ENCODE data around the gene STK36.

Gene STK36

DNA sequence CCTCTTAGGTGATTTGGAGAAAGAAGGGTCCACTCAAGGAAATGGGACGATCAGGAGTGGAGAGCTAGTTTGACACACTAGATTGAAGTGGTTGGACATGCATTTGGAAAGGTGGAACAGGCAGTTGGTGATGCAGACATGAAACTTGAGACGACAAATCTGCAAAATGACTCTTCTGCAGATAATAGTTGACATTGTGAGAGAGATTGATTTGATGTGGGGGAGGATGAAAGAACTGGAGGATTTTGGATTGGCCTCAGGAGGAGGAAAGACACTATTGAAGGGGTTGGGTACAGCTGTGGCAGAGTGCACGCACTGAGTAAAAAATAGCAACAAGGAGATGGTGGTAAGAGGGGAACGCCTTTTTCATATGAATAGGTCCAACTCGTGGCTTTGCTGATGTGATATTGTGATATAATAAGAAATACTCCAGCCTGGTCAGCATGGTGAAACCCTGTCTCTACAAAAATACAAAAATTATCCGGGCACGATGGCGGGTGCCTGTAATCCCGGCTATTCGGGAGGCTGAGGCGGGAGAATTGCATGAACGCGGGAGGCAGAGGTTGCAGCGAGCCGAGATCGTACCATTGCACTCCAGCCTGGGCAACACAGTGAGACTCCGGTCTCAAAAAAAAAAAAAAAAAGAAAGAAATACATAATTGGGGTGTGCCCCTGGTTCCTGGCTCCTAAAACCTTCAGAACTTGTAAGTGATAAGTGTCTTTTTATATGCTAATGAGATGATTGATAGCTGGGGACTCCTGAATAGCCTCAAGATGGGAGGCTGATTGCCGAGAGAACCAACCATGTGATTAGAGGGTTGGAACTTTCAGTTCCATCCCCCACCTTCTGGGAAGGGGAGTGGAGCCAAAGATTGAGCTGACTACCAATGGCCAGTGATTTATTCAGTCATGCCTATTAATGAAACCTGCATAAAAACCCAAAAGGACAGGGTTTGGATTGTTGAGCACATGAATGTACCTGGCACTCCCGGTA lies 48.5 kb downstream of the STK36 start:
- DNase-seq (ENCODE audit: low read depth), result no peak

DNA sequence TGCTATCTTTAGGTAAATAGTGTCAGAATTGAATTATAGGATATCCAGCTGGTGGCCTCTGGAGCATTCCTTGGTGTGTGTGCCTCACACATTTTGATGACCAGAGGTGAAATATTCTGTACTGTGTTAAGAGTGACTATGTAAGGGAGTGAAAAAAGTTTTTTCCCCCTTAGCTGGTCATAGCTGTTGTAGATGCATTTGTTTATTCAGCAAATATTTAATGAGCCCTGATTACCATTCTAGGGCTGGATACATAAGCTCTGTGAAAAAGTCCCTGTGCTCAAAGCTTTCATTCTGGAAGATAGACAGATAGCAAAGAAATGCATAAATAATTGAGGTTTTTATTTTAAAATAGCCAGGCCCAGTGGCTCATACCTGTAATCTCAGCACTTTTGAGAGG lies 49.6 kb downstream of the STK36 start:
- DNase-seq (ENCODE audit: low read depth), result no peak

DNA sequence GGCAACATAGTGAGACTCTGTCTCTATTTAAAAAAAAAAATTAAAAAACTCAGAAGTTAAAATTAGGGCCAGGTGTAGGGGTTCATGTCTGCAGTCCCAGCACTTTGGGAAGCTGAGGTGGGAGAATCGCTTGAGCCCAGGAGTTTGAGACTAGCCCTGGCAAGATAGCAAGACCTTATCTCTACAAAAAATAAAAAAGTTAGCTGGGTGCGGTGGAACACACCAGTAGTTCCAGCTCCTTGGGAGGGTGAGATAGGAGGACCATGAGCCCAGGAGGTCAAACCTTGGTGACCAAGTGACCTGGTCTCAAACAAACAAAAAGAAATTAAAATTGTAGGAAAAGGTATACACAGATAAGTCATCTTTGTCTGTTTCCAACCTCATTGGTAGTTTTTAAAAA lies 50.0 kb downstream of the STK36 start:
- DNase-seq (ENCODE audit: low read depth), result no peak

DNA sequence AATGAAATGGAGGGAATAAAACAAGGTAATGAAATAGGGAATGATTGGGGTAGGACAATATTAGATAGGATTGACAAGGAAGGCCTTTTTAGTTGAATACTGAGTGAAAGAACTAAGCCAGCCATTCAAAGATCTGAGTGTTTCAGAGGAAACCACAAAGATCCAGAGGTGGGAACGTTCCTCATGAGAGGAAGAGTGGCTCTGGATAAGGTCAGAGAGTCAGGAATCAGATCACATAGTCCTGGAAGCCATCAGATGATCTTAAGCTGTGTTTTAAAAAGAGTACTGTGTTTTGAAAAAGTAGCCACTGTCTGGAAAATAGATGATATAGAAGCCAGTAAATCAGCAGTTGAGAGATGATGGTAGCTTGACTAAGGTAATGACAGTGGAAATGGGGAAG lies 50.5 kb downstream of the STK36 start:
- no peak for DNase-seq (ENCODE audit: low read depth)

DNA sequence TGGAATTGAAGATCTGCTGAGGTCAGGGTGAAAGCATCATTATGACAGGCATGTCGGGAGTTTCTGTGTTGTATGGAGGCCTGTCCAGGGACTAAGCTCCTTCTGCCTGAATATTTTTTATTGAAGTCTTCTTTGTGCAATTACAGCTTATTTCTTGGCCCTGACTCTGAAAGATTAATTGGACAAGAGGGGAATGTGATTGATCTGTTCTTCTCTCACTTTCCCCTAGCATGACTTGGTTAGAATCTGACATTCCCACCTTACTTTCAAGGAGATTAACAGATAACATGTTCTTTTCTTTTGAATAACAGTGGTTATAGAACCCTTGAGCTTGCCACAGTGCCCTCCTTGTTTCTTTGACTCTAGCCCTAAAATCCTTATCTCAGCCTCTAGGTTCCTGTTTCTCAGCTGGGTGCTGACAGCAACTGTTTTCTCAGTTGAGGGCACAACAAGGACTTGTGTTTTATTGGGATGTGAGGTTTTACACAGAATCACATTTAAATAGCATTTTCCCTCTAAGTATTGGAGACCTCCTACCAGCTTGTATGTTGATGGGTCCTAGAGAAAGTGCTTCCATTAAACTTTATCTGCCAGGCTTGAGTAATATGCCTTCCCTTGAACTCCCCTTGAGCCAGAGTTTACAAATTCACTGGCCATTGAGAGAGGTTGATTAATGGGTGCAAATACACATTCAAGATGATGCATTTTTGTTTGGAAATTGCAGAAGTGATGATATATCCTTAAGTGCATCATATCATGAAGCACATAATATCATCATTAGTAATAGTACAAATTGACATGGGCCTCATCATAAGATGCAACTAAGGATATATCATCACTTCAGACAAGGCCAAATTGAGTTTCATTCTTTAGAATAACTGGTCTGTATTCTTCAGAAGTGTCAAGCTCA lies 51.2 kb downstream of the STK36 start:
- DNase-seq (ENCODE audit: low read depth), result no peak

DNA sequence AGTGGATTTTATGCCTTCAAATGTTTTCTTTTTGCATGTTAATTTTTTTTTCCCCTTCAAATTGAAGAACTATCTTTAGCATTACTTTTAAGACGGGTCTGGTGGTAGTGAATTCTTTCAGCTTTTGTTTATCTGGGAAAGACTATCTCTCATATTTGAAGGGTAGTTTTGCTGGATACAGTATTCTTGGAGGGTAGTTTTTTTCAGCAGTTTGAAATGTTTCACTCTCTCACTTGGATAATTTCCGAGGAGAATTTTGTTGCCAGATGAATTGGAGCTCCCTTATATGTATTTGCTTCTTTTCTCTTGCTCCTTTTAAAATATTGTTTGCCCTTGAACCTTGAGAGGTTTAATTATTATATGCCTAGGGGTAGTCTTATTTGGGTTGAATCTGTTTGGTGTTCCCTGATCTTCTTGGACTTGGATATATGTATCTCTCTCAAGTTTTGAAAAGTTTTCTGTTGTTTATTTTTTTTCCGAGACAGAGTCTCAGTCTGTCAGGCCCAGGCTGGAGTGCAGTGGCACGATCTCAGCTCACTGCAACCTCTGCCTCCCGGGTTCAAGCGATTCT lies 54.2 kb downstream of the STK36 start:
- DNase-seq (ENCODE audit: low read depth), result no peak

DNA sequence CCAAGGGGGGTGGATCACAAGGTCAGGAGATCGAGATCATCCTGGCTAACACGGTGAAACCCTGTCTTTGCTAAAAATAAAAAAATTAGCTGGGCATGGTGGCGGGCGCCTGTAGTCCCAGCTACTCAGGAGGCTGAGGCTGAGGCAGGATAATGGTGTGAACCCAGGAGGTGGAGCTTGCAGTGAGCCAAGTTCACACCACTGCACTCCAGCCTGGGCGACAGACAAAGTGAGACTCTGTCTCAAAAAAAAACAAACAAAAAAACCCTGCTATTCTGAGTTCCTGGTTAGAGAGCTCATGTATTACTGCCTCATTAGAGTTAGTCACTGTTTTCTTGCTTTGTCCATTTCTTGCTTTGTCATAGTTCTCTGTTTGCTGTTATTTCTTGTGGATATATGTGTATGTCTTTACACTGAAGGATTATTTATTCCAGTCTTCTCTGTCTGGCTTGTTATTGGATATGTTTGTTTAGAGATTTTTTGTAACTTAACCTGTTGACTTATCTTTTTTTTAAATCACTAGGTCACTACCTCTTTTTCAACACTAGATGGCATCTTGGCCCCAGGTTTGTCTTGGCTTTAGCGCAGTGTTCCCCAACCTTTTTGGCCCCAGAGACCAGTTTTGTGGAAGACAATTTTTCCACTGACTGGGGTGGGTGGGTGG lies 55.7 kb downstream of the STK36 start:
- DNase-seq (ENCODE audit: low read depth), result no peak

DNA sequence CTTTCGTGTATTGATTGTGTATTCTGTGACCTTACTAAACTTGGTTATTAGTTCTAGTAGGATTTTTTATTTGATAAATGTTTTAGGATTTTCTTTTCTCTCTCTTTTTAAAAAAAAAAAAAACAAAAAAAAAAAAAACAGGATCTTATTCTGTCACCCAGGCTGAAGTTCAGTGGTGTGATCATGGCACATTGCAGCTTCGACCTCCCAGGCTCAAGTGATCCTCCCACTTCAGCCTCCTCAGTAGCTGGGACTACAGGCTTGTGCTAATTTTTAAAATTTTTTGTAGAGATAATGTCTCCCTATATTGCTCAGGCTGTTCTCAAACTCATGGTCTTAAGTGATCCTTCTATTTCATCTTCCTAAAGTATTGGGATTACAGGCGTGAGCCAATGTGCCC lies 57.8 kb downstream of the STK36 start:
- no peak for DNase-seq (ENCODE audit: low read depth)

DNA sequence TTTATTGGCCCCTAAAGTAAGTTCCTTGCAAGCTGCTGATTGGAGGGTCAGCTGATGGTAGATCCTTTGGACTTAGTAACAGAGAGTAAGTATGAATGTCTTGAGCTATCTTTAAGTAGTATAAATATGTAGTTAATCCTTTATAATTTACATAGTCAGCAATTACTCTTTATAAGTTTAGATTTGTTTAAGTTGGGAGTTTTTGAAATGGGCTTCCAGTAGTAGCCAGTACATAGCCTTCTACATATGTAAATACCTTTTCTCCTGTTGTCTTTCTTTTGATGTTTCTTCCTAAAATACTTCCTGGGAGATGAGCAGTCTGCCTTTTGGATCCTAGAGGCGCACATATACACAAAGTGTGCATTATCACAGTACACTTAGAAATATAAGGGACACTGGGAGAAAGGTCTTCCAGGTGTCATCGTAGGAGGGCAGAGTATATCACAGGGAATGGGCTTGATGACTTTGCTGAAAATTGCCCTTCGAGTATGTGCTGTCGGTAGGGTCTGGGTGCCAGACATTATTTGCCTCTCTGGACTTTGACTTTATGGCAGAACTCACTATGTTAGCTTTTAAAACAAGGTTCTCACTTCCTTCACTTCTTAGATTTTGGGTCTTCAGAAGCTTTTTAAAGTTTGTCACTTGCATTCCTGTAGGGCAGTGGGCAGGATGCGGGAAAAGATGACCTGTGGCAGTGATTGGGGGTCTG lies 60.3 kb downstream of the STK36 start:
- no peak for DNase-seq (ENCODE audit: low read depth)

DNA sequence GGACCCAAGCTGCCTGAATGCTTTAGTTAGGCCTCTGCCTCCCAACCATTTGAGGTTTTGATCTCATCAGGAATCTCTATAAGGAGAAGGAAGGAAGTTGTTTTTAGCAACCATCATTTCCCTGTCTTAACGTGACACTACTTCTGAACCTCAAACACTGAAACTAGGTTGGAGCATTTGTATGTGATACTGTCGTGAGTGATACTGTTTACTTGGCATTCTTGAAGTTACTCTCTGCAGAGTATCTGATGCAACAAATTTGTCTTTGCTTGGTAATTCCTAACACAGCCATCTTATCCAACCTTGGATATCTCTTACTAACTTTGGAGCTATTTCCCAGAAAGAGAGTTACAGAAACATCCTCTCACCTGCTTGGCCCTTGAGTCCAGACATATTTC lies 60.9 kb downstream of the STK36 start:
- DNase-seq (ENCODE audit: low read depth), result no peak

DNA sequence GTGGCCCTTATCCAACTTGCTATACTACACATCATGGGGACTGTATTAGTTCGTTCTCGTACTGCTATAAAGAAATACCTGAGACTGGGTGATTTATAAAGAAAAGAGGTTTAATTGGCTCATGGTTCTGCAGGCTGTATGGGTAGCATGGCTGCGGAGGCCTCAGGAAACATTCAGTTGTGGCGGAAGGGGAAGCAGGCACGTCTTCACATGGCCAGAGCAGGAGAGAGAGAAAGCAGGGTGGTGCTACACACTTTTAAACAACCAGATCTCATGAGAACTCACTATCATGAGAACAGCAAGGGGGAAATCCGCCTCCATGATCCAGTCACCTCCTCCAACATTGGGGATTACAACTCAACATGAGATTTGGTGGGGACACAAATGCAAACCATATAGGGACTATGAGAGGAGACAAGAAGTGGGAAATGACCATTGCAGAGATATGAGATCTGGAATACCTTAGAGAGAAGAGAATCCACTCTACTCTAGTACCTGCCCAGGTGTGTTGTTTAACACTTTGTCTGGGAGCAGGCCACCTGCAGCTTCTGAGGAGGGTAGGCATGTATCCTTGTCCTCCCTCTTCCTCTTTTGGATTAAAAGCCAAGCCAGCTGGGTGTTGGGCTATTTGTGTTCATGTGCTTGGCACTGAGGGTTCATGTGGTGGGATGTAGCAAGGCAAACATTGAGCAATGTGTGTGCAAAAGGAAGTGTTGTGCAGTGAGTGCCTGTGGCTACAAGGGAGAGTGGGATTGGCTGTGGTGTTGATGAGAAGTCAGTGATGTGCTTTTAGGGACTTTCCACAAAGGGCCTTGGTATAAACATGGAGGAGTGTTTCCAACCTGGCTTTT lies 61.5 kb downstream of the STK36 start:
- no peak for DNase-seq (ENCODE audit: low read depth)

DNA sequence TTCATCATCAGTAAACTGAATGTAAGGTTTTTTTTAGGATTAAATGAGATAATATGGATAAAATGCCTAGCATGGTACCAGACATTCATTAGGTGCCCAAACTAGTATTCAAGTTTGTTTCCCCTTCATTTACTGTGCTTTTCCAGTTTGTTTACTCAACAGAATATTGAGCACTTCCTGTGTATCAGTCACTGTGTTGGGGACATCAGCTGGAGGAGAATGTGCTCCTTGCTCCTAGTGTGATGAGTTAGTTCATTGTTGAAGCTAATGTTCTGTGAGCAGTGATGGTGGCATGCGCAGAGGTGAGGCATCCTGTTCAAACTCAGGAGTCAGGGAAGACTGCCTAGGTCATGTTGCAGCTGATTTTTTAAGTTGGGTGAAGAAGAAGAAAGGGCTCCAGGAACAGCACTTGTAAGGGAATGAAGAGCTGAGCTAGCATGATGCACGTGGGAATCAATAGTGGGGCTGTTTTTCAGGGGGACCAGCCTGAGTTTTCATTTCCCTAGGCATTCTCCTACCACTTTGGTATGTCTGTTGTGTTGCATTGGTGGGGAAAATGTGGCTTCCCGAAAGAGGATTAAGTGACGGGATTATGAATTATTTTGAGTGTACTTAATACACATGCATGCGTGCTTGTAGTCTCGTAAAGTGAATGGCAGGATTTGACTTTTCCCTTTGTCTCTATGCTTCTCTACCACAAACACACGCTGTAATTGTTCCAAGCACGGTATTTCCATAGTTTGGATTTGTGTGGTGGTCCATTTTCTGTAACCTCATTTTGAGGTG lies 62.5 kb downstream of the STK36 start:
- DNase-seq (ENCODE audit: low read depth), result no peak

DNA sequence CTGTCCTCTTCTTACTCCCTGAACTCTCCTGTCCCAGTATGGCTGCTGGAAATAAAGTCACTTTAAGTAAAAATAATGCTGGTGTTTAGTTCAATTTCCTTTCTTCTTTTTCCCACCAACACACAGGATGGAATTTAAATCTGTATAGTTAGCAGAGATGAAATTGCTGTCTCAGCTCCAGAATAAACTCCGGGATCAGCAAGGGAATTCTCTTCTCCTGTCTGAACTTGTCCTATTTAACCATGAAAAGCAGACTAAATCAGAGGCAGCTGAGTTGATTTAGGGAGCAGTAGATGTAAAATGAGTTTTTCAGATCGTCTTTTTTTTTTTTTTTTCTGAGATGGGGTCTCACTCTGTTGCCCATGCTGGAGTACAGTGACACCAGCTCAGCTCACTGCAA lies 64.6 kb downstream of the STK36 start:
- no peak for DNase-seq (ENCODE audit: low read depth)

DNA sequence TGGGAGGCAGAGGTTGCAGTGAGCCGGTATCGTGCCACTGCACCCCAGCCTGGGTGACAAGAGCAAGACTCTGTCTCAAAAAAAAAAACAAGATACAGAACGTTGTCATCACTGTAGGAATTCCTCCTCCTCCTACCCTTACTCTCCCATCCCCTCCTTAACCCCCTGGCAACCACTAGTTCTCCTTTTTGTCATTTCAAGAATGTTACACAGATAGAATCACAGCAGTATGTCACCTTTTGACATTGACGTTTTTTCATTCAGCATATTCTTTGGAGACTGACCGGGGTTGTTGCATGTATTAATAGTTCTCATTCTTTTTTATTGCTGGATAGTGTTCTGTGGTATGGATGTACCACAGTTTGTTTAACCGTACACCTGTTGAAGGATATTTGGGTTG lies 71.2 kb downstream of the STK36 start:
- no peak for DNase-seq (ENCODE audit: low read depth)

DNA sequence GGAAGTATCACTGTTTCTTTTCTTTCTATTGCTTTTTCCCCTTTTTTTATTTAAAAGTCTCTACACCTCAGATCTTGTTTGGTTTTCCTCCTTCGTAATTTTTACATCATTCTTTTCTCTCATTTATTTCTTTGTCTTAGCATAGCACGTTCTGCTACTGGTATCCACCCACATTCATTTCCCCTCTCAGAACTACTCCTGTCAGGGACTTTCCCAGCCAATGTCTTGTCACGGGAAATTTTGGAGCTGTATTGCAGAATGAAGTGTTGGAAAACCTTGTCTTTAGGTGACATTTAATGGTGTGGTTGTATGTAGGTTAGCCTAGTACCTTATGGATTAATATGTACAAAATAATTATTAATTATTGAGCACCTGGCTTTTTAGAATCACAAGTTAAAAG lies 72.7 kb downstream of the STK36 start:
- DNase-seq (ENCODE audit: low read depth), result no peak

DNA sequence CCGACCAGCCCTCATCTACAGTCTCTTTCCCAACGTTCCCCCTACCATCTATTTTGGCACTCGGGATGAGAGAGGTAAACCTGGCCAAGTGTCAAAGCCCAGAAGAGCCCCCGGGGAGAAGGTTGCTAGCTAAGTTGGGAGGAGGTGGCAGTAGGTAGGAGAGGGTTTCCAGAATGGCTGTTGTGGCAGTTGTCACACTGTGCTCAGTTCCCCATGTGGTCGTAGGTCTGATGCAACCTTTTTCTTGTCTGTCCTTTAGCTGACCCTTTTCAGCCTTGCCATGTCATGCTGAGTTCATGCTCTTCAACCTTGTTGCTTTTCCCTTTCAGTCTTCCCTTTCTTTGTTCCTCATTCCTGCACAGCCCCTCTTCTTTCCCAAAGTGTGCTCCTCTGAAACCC lies 73.3 kb downstream of the STK36 start:
- DNase-seq (ENCODE audit: low read depth), result no peak

DNA sequence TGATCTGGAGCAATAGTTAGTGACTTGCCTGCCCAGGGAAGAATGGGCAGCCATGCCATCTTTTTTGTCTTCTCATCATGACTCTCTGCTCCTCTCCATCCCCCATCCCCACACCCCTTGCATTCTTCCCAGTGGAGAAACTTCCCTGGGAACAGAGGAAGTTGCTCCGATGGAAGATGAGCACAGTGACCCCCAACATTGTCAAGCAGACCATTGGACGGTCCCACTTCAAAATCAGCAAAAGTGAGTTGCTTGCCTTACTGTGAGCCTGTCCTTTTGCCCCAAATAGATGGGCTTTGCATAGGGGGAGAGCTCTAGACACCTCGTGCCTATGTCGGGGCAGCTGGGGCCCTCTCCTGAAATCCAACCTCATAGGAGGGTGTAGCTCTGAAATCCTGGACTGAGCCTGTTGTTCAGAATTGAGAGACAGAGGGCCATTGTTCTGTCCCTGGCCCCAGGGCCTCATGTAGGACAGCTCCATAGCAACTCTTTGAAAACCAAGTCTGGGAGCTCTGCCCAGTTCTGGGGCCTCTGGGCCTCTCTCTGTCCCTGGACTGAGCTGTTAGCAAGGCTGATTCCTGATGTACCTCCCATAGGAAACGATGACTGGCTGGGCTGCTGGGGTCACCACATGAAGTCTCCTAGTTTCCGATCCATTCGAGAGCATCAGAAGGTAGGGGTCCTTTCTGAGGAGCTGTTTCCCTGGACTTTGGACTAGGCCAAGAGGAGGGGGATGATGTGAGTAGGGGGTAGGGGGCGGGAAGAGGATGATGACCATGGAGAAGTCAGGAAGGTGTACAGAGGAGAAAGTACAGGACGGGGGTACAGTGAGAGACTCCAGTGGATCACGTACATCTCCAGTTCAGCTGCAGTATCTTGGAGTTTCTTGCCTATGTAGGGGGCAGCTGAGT lies 73.9 kb downstream of the STK36 start:
- DNase-seq (ENCODE audit: low read depth), result no peak

DNA sequence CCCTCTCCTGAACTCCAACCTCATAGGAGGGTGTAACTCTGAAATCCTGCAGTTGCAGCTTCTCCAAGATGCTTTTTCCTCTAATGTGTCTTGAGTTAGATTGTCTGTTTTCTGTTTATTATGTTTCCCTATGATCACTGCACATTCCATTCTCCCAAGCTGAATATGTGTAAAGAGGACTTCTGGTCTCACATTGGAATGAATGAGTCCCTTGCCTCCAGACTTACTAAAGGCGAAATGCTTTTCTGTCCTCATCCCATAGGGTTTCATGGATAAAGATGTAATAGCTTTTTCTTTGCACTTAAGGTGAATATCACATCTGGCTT lies 74.5 kb downstream of the STK36 start:
- no peak for DNase-seq (ENCODE audit: low read depth)

DNA sequence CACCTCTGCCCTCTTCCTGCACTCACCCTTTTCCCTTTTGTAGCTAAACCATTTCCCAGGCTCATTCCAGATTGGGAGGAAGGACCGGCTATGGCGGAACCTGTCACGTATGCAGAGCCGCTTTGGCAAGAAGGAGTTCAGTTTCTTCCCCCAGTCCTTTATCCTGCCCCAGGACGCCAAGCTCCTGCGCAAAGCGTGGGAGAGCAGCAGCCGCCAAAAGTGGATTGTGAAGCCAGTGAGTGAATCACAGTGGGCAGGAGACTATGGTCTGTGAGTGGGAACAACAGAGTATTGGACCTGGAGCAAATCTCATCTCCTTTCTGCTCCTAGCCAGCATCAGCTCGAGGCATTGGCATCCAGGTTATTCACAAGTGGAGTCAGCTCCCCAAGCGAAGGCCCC lies 75.1 kb downstream of the STK36 start:
- DNase-seq (ENCODE audit: low read depth), result no peak
